NOMO-1 (cell line): ENCODE measurements around the gene CEP63.
A peak's percentile ranks its signal among the peaks of the same experiment; 100 is the strongest.

ENCODE experiments used
- DNase-seq, 2 experiments: peaks; one replicate each; lab custom pipeline; 2025; ENCODE audit not compliant: unreplicated experiment in 2 of 2; lab: John Stamatoyannopoulos, UW

CEP63 gene

GRCh38 chr3:134466331-134466730, 19.5 kb upstream of the CEP63 start:
- no peak for DNase-seq

DNA sequence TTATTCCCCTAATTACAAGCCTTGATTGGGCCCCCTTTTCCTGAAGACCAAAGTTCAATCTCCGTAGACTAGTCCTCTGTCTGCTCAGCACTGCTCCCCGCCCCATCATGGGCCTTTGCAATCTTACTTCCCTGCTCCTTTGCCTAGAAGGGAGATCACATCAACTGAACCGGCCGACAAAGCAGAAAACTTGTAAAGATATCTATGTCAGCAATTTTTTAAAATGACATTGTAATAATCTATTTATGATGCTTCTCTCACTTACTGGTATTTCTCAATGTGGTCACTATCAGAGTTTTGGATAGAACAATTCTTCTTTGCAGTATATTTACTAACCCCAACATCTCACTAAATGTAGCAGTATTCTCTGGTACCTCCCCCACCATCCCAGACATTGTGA, 17.3 kb upstream of the CEP63 start:
- DNase-seq = no peak

- no peak for DNase-seq
Measured at GRCh38 chr3:134471521-134472193, 14.2 kb upstream of the CEP63 start.

DNA sequence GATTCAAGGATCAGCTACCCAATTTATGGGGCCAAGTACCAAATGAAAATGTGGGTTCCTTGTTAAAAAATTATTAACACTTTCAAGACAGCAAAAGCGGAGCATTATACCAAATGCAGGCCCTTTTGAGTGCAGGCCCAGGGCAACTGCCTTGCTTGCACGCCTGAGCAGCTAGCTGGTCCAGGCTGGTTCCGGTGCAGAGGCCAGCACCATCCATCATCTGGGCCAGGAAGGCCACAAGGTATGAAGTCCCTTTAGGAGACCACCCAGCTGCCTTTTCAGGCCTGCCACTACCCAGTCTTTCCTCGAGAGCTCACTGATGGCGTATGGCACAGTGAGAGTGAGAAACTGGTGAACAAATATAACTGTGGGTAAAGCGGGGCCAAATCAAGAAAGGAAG, 13.0 kb upstream of the CEP63 start:
- DNase-seq = no peak

- peak; percentile 15 to 74 for DNase-seq
Measured at GRCh38 chr3:134473868-134474546, 11.8 kb upstream of the CEP63 start.

DNA sequence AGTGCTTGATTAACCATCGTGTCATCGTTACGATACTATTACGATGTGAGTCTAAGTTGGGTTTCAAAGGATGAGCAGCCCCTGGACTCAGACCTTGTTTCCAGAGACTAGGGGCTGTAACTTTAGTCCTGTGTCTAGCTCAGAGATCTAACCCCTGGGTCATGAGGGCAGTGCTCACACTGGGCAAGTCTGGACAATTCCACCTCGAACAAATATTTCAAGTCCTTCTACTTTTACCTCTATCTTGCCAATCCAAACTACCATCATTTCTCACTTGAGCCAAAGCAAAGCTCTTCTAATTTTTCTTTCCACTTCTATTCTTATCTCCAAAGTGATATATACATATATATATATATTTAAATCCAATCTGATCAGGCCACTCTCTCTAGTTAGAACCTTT, 10.9 kb upstream of the CEP63 start:
- DNase-seq = no peak

- DNase-seq = no peak
Measured at GRCh38 chr3:134476306-134476705, 9.6 kb upstream of the CEP63 start.

DNA sequence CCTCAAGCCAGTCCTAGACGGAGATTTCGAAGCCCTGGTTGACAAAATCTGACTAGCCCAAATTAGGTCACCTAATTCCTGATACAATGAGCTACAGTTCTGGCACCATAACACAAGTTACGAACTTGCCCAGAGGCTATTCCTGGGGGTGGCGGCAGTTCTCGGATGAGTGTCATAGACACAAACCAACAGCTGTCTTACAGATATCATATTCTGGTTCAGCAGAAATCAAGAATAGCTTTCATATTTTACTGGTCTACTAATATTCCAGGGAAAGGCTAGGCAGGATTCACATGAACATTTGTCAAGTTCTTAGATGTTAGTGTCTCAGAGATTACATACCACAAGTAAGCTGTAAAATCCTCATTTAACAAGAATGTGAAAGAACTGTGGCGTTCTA, 8.9 kb upstream of the CEP63 start:
- DNase-seq = no peak

DNA sequence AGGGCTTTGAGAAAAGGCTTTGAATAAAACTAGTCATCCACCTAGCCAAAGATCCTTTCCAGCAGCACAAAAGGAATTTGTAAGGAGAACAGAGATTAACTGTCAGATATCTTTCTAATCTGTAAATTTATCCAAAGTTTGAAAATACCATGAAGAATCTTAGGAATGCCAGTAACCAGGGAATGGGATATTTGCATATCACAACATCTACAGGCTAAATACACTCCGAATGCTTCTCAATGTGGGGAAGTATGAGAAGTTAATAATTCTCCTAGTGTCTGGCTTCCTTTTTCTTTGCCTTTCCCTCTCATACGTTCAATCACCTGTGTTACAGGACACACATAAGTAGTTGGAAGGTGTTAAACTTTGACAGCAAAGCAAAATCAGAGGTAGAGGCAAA, 7.9 kb upstream of the CEP63 start:
- no peak for DNase-seq

GRCh38 chr3:134480546-134480945, 5.3 kb upstream of the CEP63 start:
- DNase-seq = no peak

- no peak for DNase-seq
Measured at GRCh38 chr3:134481166-134481565, 4.7 kb upstream of the CEP63 start.

GRCh38 chr3:134482622-134483021, 3.2 kb upstream of the CEP63 start:
- DNase-seq = no peak

- peak in 1 of 2 experiments; percentile 15 for DNase-seq
Measured at GRCh38 chr3:134483195-134483900, 2.5 kb upstream of the CEP63 start.

DNA sequence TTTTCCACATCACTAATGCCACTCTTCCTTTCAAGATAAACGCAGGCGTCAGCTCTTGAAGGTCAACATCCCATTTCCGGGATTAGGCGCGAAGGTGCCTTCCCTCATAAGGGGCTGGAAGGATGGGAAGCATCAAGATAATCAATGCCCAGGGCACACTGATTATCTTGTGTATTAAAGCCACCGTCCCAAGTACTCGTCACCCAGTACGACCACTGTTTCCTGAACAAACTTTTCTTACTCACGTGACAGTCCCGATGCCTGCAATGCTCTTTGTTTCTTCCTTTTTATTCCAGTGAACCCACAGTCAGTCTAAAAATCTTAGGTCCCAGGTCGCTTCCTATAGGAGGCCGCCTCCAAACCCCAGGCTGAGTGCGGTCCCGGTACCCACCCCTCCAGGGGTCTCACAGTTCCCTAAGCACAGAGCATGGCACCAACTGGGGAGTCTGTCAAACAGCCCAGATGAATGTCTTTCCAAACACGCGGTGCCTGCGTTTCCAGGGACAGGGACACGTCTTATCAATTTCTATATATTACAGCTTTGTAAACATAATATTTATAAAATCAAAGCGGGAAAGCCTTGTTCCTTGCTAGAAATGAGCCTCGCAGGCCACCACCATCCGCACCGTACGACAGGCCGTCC, 661 bp upstream of the CEP63 start:
- peak; percentile 27 to 61 for DNase-seq

DNA sequence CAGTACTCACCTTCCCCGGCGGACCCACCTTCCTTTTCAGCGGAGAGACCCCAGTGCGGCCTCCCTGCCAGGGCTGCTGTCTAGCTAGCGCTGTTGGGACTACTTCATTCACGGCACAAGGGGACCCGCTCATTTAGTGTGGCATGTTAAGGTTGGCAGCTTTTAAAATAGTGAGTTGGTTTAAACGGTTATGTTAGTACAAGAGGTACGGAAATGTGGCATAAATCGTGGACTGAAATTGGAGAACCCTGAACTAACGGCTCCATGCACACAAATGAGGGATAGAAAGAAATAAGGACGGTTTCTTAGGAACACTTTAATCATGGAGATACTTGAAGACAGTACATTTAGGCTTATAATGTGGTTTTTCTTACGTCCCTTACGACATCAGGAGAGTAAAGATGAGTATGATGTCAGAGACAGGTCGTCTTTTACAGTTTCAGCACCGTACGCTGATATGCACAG, 752 bp downstream of the CEP63 start:
- peak in 1 of 2 experiments; percentile 44 for DNase-seq

- DNase-seq = peak; percentile 79 to 97
Measured at GRCh38 chr3:134487406-134487805, 1.5 kb downstream of the CEP63 start.

DNA sequence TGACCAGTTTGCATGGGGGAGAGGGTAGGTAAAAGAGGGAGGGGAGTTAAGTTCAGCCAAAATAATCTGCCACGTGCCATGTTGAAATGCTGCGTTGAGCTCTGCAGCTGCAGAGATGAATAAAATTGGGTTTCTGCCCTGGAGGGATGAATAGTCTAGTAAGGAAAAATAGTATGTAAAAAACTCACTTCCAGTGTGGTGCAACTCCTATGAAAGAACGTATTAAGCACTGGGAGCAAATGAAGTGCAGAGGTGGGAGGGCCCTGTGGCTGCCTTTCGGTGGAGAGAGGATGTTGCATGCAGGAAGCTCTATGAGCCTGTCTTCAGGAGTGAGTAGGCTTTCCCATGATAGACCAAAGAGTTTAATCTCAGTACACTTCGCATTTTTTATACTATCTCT, 8.6 kb downstream of the CEP63 start:
- peak in 1 of 2 experiments; percentile 13 for DNase-seq

- DNase-seq = no peak
Measured at GRCh38 chr3:134495980-134496379, 10.1 kb downstream of the CEP63 start.

- DNase-seq = no peak
Measured at GRCh38 chr3:134496471-134497071, 10.7 kb downstream of the CEP63 start.

- no peak for DNase-seq
Measured at GRCh38 chr3:134503266-134503665, 17.4 kb downstream of the CEP63 start.

GRCh38 chr3:134504132-134504531, 18.3 kb downstream of the CEP63 start:
- no peak for DNase-seq
